MM.1S (cell line): ENCODE measurements around the gene TACR2.

ENCODE experiments used
- EZH2 ChIP-seq: fragments of 300-600 bp; sonication (generic); optimal IDR thresholded peaks from 2 replicates; pipeline ENCODE3; 2017; ENCODE audit warnings: low read depth, mild to moderate bottlenecking, antibody characterized with exemption, low read length, mixed read lengths
- EZH2phosphoT487 ChIP-seq: fragments of 300-600 bp; sonication (generic); IDR thresholded peaks from 2 replicates; pipeline ENCODE4 v1.6.1; 2018; ENCODE audit warnings: antibody characterized with exemption, low read length
- TF ChIP-seq, protein P1 (sequence below): fragments of 300-600 bp; sonication (generic); IDR thresholded peaks from 2 replicates; pipeline ENCODE4 v1.5.1; 2016; ENCODE audit warnings: antibody characterized with exemption, low read length, mixed read lengths

DNA sequence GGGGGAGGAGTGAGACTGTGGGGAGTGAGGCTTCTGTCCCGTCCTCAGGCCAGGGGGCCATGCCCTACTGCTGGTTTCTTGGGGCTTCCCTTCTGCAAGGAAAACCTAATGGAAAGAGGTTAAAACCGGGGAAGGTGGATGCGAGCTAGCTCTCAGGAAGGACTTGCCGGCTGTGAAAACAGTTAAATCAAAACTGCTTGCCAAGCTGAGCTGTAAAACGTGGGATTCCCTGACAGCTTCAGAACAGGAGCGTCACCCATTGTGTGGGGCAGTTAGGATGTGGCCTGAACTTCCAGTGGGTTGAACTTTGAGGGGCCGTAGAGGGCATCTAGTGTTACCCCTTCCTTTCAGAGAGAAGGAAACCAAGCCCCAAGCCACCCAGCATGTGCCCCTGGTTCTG is 47.7 kb upstream of the TACR2 start:
- TF ChIP-seq EZH2: no peak
- TF ChIP-seq, protein P1, sequence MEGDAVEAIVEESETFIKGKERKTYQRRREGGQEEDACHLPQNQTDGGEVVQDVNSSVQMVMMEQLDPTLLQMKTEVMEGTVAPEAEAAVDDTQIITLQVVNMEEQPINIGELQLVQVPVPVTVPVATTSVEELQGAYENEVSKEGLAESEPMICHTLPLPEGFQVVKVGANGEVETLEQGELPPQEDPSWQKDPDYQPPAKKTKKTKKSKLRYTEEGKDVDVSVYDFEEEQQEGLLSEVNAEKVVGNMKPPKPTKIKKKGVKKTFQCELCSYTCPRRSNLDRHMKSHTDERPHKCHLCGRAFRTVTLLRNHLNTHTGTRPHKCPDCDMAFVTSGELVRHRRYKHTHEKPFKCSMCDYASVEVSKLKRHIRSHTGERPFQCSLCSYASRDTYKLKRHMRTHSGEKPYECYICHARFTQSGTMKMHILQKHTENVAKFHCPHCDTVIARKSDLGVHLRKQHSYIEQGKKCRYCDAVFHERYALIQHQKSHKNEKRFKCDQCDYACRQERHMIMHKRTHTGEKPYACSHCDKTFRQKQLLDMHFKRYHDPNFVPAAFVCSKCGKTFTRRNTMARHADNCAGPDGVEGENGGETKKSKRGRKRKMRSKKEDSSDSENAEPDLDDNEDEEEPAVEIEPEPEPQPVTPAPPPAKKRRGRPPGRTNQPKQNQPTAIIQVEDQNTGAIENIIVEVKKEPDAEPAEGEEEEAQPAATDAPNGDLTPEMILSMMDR: no peak
- TF ChIP-seq EZH2phosphoT487: no peak
